ENCODE results near the gene SORCS1. TPM values are rescaled to one million over a fixed set of nuclear protein-coding genes. Genes with fewer than 3 reads are reported as not detected.

Gene SORCS1
- total and polyA plus RNA-seq, 12 donors, result 0.18 to 11.1 (median 1.1) TPM

DNA sequence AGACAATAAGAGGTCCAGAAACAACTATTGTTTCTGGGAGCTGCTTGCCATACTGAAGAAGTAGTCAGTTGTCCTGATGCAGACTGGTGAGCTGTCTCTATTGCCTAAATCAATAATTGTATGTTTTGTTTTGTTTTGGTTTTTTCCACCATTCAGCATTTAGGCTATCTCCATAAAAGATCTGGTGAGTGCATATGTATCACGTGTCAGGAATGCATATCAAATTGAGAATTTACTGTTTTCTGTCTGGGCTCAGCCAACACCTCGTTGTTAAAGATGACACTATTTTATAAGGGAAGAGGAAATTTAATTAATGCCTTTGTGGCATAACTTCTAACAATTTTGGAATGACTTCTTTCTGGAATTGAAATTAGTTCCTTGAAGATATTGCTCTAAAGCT lies 66.2 kb downstream of the SORCS1 start:
- intact Hi-C loops (cut with DNase I), result no loop called here
- no peak overlapping the region for H3K27ac ChIP-seq
- no peaks in the 10 kb centered on the region for H3K4me1 ChIP-seq (replicated peaks in 1 of 2)
- no peak for DNase-seq
- no peaks in the 10 kb centered on the region for H3K27me3 ChIP-seq
- TF ChIP-seq, protein P1, sequence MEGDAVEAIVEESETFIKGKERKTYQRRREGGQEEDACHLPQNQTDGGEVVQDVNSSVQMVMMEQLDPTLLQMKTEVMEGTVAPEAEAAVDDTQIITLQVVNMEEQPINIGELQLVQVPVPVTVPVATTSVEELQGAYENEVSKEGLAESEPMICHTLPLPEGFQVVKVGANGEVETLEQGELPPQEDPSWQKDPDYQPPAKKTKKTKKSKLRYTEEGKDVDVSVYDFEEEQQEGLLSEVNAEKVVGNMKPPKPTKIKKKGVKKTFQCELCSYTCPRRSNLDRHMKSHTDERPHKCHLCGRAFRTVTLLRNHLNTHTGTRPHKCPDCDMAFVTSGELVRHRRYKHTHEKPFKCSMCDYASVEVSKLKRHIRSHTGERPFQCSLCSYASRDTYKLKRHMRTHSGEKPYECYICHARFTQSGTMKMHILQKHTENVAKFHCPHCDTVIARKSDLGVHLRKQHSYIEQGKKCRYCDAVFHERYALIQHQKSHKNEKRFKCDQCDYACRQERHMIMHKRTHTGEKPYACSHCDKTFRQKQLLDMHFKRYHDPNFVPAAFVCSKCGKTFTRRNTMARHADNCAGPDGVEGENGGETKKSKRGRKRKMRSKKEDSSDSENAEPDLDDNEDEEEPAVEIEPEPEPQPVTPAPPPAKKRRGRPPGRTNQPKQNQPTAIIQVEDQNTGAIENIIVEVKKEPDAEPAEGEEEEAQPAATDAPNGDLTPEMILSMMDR (IDR thresholded peaks at IDR 0.05), result no peak
- TF ChIP-seq POLR2A (IDR thresholded peaks at IDR 0.05), result no peak
- no peaks in the 10 kb centered on the region for H3K36me3 ChIP-seq (replicated peaks in 1 of 2)
- H3K4me3 ChIP-seq, result no peak overlapping the region
- 49 to 71% (median 60%) methylated on average over 2 of the region's 2 CpGs for WGBS, 4 donors
- H3K9me3 ChIP-seq (replicated peaks in 1 of 3), result no peaks in the 10 kb centered on the region

DNA sequence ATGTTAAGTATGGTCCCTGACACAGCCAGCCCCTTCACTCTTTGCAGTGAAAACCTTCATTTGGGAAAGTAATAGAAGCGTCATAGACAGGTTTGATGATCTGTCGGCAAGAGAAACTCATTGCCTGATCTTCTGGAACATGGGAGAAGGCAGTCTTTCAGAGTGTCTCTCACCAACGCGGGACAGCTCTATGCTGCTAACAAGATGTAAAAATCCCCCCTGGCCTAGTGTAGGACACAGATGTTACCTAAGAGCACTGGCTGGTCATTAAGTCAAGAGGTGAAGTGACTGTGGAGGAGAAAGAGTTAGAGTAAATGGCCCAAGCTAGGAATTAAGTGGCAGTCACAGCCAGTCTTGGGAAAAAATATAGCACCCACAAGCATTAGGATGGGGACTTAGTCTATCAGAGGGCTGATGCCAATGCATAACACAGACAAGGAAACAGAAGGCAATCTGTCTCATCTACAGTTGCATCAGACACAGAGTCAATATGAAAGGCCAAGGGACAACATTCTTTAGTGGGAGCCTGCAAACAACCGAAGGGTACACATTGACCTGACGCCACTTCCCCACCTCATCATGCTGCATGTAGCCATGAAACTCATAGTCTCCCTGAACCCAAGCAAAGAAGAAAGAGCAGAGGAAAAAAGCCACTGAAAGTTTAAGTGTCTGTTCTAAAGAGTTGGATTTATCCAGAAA lies 69.5 kb downstream of the SORCS1 start:
- WGBS, 4 donors, result 77 to 90% (median 84%) methylated on average over 6 of the region's 6 CpGs

DNA sequence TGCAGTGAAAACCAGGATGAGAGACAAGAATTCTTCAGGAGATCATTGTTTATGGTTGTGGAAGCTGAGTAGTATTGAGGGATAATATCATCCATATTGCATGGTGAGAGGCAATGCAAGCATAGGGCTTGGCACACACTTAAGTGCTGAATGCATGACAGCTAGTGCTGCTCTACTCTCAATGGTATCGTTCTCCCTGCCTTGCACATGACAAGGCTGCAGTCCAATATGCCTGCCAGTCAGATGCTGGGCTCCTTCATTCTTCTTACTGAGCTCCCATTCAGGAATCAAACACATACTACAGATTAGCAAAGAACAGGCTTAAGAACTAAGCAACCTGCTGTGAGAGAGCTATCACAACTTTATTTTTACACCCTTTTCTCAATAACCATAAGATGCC lies 72.2 kb downstream of the SORCS1 start:
- Histone ChIP-seq H3K27ac (no peak overlapping the region), H3K27me3 (no peaks in the 10 kb centered on the region), H3K9me3 (replicated peaks in 1 of 3) (no peaks in the 10 kb centered on the region), H3K4me3 (no peak overlapping the region), H3K4me1 (replicated peaks in 1 of 2) (no peaks in the 10 kb centered on the region), H3K36me3 (replicated peaks in 1 of 2) (no peaks in the 10 kb centered on the region)
- no peak for TF ChIP-seq POLR2A (IDR thresholded peaks at IDR 0.05)
- TF ChIP-seq, protein P1 (IDR thresholded peaks at IDR 0.05), result no peak
- 48 to 70% (median 59%) methylated on average over 1 of the region's 1 CpG for WGBS, 4 donors
- intact Hi-C loops (cut with DNase I), result no loop called here
- no peak for DNase-seq

More for the DNA sequence above, 69.5 kb downstream of the SORCS1 start:
- Histone ChIP-seq H3K4me1 (replicated peaks in 1 of 2) (no peaks in the 10 kb centered on the region), H3K36me3 (replicated peaks in 1 of 2) (no peaks in the 10 kb centered on the region), H3K27me3 (no peaks in the 10 kb centered on the region), H3K4me3 (no peak overlapping the region), H3K27ac (no peak overlapping the region), H3K9me3 (replicated peaks in 1 of 3) (no peaks in the 10 kb centered on the region)
- intact Hi-C loops (cut with DNase I), result no loop called here
- TF ChIP-seq, protein P1 (IDR thresholded peaks at IDR 0.05), result no peak
- TF ChIP-seq POLR2A (IDR thresholded peaks at IDR 0.05), result no peak
- no peak for DNase-seq

DNA sequence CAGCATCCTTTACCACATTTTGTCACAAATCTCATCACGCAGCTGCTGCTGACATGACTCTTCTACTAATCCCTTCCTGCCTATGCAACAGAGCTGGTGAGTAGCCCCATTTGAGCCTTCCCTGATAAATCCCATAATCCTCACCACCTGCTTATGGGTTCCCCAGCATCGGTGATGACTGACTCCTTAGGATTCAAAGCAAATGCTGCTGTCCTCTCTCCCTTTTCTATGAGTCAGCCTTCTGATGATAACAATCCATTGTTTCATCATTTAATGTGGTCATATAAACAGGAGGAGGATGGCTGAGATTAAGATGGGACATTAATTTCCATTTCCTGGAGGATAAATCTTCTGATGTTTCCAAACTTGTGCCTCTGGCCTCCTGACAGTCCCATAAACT lies 73.4 kb downstream of the SORCS1 start:
- no peaks in the 10 kb centered on the region for H3K9me3 ChIP-seq (replicated peaks in 1 of 3)
- H3K27me3 ChIP-seq, result no peaks in the 10 kb centered on the region
- no peaks in the 10 kb centered on the region for H3K36me3 ChIP-seq (replicated peaks in 1 of 2)
- no peak overlapping the region for H3K27ac ChIP-seq
- no peak overlapping the region for H3K4me3 ChIP-seq
- no peak for DNase-seq
- no peak for TF ChIP-seq POLR2A (IDR thresholded peaks at IDR 0.05)
- TF ChIP-seq, protein P1 (IDR thresholded peaks at IDR 0.05), result no peak
- intact Hi-C loops (cut with DNase I), result no loop called here
- 73 to 88% (median 77%) methylated on average over 2 of the region's 2 CpGs for WGBS, 4 donors
- no peaks in the 10 kb centered on the region for H3K4me1 ChIP-seq (replicated peaks in 1 of 2)
